ENCODE results near the gene SLC26A8.
"Not testable (repeated sequence)": the region's sequence is repeated elsewhere in the genome, so short reads cannot be mapped to it uniquely, and the experiment has no call there.

Gene SLC26A8

DNA sequence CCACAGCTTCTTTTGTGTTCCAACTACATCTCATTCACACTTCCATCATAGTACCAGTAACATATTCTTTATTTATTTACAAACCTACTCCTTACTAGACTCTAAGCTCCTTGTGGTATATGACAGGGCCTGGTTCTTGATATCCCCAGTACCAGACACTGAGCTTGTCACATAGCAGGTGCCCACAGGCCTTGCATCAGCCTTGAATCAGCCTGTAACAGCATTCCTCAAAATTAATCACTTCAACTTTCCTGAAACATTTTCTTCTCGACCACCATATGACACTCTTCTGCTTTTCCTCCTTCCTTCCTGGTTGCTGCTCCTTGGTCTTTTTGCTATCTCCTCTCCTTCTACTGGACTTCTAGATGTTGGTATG, 78.8 kb downstream of the SLC26A8 start:
- no peak for DNase-seq (ENCODE audit: low read depth in 2 of 2)

DNA sequence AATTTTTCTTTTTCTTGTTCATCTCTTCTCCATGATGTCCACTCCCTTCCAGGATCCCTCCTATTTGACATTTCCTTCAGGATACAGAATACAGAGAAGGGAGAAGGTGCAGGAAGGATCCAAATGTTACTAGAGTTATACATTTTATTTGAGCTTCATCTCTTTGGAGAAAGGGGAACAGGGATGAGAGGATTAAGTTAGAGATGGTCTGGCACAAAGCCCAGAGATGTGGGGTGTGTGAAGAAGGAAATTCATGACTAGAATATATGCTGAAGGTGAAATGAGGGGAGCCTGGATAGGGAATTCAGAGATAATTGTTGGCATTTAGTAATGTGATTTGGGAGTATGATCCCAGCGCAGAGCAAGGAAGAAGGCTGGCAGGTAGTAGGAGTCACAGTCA, 81.1 kb downstream of the SLC26A8 start:
- DNase-seq (ENCODE audit: low read depth in 2 of 2): no peak

DNA sequence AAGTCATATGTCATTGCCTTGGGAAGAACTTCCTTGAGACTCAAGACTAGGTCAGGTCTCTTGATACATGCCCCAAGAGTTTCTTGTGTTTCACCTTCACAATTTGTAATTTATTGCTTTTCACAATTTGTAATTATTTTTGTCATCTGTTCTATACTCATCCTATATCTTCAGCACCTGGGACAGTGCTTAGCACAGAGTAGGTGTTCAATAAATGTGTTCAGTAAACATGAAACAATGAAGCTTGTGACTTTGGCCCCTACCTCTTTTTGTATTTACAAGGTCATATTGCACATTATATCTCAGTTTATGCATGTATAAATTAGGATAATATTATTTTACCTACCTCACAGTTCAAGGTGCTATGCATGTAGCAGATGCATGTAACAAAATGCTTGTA, 82.1 kb downstream of the SLC26A8 start:
- no peak for DNase-seq (ENCODE audit: low read depth in 2 of 2)

DNA sequence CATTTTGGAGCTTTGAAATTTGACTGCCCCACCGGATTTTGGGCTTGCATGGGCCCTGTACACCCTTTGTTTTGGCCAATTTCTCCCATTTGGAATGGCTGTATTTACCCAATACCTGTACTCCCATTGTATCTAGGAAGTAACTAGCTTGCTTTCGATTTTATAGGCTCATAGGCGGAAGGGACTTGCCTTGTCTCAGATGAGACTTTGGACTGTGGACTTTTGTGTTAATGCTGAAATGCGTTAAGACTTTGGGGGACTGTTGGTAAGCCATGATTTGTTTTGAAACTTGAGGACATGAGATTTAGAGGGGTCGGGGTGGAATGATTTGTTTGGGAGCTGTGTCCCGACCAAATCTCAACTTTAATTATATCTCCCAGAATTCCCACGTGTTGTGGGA, 83.3 kb downstream of the SLC26A8 start:
- not testable (repeated sequence) for DNase-seq (ENCODE audit: low read depth in 2 of 2)

DNA sequence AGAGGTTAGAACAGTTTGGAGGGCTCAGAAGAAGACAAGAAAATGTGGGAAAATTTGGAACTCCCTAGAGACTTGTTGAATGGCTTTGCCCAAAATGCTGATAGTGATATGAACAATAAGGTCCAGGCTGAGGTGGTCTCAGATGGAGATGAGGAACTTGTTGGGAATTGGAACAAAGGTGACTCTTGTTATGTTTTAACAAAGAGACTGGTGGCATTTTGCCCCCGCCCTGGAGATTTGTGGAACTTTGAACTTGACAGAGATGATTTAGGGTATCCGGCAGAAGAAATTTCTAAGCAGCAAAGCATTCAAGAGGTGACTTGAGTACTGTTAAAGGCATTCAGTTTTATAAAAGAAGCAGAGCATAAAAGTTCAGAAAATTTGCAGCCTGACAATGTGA, 84.4 kb downstream of the SLC26A8 start:
- DNase-seq (ENCODE audit: low read depth in 2 of 2): not testable (repeated sequence)

DNA sequence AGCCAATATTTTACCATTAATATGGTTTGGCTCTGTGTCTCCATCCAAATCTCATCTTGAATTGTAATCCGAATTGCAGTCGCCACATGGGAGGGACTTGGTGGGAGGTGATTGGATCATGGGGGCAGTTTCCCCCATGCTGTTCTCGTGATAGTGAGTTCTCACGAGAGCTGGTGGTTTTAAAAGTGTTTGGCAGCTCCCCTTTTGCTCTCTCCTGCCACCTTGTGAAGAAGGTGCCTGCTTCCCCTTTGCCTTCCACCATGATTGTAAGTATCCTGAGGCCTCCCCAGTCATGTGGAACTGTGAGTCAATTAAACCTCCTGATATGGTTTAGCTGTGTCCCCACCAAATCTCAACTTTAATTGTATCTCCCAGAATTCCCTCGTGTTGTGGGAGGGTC, 85.2 kb downstream of the SLC26A8 start:
- not testable (repeated sequence) for DNase-seq (ENCODE audit: low read depth in 2 of 2)

DNA sequence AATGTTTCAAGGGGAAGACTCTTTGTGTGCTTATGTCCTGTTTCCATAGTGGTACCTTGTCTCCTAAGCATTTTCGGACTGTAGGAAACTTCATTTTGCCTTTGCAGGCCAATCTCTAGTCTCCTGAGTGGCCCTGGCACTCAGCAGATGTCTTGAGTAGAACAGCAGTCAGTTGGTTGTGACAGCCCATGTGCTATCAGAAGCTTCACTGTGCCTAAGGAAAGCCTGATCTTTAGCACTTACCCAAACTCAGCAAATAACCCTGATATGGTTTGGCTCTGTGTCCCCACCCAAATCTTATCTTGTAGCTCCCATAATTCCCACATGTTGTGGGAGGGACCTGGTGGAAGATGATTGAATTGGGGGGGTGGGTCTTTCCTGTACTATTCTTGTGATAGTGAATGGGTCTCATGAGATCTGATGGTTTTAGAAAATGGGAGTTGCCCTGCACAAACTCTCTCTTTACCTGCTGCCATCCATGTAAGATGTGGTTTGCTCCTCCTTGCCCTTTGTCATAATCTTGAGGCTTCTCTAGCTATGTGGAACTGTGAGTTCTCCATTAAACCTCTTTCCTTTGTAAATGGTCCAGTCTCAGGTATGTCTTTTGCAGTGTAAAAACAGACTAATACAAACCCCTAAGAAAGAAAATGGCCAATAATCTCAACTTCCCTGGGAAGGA, 87.6 kb downstream of the SLC26A8 start:
- DNase-seq (ENCODE audit: low read depth in 2 of 2): no peak

DNA sequence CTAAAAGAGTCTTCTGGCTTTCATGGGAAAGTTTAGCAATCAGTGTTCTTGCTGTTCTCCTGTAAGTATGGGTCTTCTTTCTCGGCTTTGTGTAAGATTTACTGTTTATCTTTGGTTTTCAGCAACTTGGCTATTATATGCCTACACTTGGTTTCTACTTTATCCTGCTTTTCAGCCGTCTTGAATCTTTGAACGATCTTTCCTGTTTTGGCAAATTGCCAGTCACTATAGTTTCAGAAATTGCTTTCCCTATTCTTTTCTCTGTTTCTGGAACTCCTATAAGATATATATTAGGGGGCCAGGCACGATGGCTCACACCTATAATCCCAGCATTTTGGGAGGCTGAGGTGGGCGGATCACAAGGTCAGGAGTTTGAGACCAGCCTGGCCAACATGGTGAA, 89.0 kb downstream of the SLC26A8 start:
- no peak for DNase-seq (ENCODE audit: low read depth in 2 of 2)

DNA sequence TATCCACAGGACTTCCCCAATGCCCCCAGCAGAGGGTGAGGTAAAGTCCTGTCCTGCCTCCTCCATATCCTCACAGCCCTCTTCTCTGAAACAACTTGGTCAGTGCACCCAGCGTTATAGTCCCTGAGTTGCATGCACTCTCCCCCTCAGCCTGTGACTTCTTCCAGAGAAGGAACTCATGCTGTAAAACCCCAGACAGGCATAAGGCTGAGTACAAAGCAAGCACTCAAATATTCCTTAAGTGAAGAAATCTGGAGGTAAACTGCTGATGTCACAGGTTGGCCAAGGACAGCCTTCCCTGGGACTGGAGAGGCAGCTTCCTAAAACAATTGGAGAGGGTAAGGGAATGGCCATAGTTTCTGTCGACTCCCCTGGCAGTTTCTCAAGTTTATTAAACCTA, 90.6 kb downstream of the SLC26A8 start:
- DNase-seq (ENCODE audit: low read depth in 2 of 2): no peak

DNA sequence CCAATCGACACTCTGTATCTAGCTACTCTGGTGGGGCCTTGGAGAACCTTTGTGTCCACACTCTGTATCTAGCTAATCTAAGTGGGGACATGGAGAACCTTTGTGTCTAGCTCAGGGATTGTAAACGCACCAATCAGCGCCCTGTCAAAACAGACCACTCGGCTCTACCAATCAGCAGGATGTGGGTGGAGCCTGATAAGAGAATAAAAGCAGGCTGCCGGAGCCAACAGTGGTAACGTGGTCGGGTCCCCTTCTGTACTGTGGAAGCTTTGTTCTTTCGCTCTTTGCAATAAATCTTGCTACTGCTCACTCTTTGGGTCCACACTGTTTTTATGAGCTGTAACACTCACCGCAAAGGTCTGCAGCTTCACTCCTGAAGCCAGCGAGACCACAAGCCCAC, 92.6 kb downstream of the SLC26A8 start:
- not testable (repeated sequence) for DNase-seq (ENCODE audit: low read depth in 2 of 2)

DNA sequence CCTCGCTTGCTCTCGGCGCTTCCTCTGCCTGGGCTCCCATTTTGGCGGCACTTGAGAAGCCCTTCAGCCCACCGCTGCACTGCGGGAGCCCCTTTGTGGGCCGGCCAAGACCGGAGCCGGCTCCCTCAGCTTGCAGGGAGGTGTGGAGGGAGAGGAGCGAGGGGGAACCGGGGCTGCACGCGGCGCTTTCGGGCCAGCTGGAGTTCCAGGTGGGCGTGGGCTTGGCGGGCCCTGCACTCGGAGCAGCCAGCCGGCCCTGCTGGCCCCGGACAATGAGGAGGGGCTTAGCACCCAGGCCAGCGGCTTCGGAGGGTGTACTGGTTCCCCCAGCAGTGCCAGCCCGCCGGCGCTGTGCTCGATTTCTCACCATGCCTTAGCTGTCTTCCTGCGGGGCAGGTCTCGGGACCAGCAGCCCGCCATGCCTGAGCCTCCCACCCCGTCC, 93.3 kb downstream of the SLC26A8 start:
- no peak for DNase-seq (ENCODE audit: low read depth in 2 of 2)

DNA sequence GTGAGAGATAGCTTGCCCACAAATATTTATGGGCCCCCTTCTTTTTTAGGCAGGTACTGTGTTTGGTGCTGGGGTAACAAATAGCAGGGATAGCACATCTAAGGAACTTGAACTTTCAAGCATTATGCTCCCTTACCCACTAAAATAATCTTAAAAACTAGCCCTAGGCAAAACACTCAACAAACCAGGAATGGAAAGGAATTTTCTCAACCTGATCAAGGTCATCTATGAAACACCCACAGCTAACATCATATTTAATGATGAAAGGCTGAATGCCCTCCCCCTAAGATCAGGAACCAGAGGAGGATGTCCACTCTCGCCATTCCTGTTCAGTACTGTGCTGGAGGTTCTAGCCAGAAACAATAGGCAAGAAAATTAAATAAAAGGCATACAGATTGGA, 94.8 kb downstream of the SLC26A8 start:
- DNase-seq (ENCODE audit: low read depth in 2 of 2): no peak

DNA sequence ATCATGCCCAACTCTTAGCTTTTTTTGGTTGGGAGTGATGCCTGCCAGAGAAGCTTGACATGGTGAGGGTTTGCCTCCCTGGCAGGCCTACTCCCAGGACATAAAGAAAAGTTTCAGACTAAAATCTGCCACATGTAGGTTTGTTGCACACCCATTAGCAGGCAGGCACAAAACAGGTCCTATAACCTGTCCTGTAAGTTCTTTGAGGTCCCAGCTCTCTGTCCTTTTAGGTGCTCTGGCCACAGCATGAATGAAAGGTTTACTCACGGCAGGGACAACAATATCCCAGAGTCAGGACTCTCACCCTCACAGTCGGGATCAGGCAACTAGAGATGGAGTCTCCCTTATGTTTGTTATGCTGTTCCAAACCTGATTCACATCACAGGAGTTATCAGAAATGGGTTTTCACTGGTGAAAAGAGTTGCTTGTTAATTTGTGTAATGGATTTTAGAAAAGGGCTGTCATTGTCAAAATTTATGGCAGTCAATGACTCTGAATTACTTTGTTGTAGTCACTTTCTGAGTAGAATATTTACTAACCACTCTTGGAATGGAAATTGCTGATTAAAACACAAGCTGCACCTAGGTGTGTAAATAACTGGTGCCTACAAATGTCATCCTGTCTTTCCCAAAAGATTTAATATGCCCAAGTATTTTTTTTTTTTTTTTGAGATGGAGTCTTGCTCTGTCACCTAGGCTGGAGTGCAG, 97.8 kb downstream of the SLC26A8 start:
- DNase-seq (ENCODE audit: low read depth in 2 of 2): no peak

DNA sequence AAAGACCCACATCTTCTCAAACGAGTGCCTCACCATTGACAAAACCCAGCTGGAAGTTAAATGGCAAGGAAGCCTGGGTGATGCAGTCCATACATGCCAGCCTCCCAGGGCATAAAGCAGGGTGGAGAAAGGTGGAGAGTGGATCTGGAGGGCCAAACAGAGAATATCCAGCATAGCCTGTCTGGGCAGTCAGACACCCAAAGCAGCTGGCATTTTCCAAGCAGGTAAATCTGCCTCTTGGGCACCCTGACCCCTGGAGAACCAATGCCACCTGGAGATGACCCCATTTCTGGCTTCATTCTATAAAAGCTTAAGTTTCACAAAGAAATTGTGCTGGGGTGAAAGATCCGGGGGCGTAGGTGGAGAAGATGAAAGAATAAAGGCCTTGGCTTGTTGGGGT, 98.5 kb downstream of the SLC26A8 start:
- no peak for DNase-seq (ENCODE audit: low read depth in 2 of 2)

DNA sequence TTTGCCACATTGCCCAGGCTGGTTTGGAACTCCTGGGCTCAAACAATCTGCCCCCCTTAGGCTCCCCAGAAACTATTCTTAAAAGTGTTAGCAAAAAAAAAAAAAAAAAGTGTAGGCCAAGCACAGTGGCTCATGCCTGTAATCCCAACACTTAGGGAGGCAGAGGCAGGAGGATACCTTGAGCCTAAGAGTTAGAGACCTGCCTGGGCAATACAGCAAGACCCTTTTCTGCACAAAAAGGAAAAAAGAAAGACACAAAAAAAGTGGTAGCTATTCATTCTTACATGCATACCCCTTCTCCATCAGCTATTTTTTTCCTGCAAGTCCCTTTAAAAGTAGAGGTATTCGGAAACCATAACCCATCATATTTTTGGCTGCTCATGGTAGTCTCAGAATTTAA, 100.3 kb downstream of the SLC26A8 start:
- DNase-seq (ENCODE audit: low read depth in 2 of 2): no peak

DNA sequence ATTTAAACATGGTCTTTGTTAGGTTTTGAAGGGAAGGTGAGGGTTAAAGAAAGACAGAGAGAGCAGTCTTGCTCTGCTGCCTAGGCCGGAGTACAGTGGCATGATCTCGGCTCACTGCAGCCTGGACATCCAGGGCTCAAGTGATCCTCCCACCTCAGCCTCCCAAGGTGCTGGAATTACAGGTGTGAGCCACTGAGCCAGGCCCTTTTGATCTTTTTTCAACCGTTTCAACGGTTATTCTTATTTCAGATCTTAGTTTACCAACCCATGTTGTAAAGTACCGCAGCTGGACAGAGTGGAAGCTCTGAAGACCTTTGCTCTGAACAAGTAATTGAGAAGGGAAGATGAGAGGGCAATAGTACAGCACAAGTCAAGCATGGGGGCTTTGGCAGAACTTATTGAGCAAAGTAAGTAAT, 102.3 kb downstream of the SLC26A8 start:
- no peak for DNase-seq (ENCODE audit: low read depth in 2 of 2)

DNA sequence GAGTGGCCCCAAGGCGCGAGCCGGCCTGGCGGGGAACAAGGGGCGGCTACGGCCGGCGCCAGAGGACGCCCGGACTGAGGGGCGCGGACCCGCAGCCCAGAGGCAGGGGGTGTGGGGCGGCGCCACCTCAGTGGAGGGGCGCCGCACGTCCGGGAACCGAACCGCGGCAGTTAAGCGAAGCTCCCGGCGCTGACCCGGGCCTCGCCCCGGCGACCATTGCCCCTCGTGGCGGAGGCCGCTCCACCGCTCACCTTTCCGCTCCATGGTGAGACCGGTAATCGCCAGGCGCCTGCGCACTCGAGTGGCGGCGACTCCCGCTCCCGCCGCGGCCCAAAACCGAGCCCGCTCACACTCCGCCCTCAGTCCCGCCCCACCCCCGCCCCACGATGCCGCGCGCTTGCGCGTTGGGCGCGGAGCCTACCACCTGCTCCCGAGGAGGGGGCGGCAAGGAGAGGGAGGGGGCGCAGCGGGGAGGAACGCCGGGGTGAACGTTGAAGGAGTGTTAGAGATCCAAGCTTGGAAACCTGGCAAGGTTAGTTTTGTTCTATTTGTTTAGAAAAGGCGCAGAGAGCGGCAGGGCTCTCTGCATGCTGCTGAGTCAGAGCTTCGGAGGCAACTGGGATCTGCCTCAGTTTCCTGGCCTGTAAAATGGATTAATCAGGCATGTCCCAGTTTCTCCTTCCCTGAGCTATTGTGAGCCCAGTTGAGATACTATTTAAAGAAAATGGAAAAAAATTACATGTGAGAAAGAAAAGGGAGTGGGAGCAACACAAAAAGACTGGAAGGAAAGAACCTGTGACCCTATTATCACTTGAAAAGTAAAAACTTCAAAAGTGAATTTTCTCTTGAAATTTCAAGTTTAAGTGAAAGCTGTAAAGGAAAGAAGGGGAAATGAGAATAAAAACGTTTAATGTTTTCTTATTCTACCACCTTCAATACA, 103.4 kb downstream of the SLC26A8 start, which contains the start of gene SRPK1:
Gene SRPK1 (minus strand): TSS at position 306 of the 940 bp plus-strand sequence. CDS start 42 bp downstream, at position 264.
- peak; percentile 82 to 85 for DNase-seq (ENCODE audit: low read depth in 2 of 2)

DNA sequence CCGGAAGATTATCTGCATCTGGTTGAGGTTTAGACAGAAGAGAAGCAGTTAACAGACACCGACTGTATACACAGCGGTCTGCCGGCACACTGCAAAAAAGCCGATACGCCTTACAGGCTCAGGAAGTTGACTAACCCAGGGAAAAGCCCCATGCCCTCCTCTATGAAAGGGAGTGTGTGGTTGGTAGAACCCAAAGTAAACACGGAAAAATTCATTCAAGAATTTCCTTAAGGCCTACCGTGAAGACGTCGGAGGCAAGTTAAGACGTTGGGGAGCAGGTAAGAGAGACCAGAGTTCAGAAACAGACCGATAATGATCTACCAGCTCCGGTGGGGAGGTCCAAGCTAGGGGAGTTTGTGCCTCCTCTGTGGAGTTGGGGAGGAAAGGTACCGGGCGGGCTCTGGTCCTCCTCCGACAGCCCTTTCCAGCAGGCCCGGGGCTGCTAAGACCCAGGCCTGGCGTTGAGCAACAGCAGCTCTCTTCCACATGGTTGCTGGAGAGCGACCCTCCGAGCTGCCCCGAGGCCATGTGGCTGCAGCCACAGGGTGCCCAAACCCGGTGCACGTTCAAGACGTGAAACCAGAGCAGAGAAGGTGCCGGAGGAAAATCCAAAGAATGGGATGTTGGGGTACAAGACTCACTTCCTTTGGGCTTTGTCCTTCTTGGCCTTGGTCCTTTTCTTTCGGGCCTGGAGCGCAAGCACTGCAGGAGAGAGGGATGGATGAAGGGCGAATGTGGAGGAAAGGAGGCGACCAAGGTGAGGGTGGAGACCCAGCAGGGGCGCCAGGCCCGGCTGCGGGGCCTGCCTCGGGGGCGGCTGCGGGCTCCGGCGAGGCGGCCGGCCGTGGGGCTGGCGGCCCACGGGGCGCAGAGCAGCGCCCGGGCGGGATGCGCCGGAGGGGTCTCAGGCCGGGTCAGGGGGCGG, 104.4 kb downstream of the SLC26A8 start:
- peak; percentile 28 to 31 for DNase-seq (ENCODE audit: low read depth in 2 of 2)

DNA sequence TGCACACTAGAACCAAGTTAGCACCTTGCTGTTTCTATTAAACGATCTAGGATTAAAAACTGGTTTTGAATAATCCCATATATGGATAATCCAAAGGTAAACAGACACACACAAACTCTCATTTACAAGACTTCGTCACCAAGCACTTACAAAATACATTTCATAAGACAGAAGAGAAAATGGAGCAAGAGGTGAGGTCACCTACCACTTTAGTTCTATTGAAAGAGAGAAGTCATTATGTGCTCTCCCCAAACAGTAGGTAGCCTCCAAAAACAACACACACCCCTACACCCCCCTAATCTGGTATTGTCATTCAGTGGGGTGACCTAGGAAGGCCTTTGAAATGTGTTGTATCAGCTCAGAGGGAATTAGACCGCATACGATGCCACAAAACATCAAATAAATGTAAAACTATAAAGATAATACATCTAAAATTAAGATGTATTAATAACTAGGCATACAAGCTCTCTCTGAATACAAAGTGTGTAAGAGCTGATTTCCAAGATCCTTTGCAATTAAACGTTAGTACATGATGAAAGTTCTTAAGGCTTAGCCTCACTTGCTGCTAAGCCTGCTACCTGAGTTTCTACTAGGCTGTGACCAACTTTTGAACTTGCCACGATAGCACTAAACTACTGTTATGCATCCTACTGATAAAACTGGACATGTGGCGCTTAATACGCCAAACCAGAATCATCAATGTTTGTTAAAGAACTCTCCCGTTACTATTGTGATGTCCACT, 105.2 kb downstream of the SLC26A8 start:
- DNase-seq (ENCODE audit: low read depth in 2 of 2): no peak

DNA sequence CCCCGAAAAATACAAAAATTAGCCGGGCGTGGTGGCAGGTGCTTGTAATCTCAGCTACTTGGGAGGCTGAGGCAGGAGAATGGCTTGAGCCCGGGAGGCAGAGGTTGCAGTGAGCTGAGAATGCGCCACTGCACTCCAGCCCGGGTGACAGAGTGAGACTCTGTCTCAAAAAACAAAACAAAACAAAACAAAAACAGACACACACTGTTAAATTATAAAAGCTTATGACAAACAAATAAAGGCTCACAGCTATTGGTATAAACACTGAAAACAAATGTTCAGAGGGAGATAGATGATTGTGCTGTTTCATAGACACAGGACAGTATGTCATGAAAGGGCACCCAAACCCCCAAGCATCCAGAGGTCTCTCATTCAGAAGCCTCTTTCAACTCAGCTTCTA, 107.5 kb downstream of the SLC26A8 start:
- not testable (repeated sequence) for DNase-seq (ENCODE audit: low read depth in 2 of 2)

All from activated CD4-positive, alpha-beta T cell treated with anti-CD3 and anti-CD28 coated beads for 24 hours (primary cell).